PC-9 (cell line): Measurements from ENCODE around the gene IFNL2.

ENCODE experiments used
- CTCF ChIP-seq: fragments of 200-600 bp; sonication (generic); conservative IDR thresholded peaks from 2 replicates; pipeline ENCODE4 v1.6.1; 2017; ENCODE audit warnings: mixed run types, antibody characterized with exemption, mild to moderate bottlenecking, moderate library complexity
- EZH2 ChIP-seq: fragments of 200-600 bp; sonication (generic); IDR thresholded peaks from 2 replicates; pipeline ENCODE4 v1.8.0; 2017; ENCODE audit warnings: antibody characterized with exemption, low read depth

DNA sequence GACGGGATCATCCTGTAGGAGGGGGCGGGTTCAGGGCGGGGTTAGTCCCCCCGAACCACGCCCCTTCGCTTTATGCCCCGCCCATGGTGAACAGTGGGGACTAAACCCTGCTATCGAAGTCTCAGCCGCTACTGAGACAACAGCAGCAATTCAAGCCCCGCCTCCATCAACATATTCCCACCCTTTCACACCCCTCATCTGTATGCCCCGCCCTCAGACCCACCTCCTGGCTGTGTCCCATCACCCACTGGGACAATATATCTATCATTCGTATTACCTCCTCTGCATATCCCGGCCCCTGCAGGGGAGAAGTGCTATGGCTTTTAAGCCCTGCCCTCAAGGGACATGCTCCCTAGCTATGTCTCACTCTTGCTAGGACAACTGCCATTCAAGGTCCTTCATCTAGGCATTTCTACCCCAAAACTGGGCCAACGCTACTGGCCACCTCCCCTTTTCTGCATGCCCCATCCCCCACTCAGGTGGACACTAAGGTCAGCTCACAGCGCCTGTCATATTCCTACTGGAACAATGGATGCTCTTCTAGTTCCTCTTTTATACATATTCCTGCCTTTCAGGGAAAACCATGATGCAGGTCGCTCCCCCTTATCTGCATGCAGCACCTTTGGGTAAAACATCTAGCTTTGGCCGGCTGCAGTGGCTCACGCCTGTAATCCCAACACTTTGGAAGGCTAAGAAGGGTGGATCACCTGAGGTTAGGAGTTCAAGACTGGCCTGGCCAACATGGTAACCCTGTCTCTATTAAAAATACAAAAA lies 40.5 kb downstream of the IFNL2 start:
- no peak for TF ChIP-seq CTCF
- no peak for TF ChIP-seq EZH2
